ENCODE measurements around the gene ZBTB48. TPM values are rescaled to one million over a fixed set of nuclear protein-coding genes. Genes with fewer than 3 reads are reported as not detected.
"Not testable (repeated sequence)": the region's sequence is repeated elsewhere in the genome, so short reads cannot be mapped to it uniquely, and the experiment has no call there.

The ZBTB48 gene
- total RNA-seq: 15.1 TPM

GRCh38 chr1:6579374-6580118, at the start of gene ZBTB48:
ZBTB48 (plus strand) TSS chr1:6579994; CDS start chr1:6580610, 616 bp downstream.
- peak; percentile 99 for DNase-seq

- no peak for DNase-seq
Measured at GRCh38 chr1:6530504-6531160, 49.2 kb upstream of the ZBTB48 start.

- no peak for DNase-seq
Measured at GRCh38 chr1:6531996-6532395, 47.8 kb upstream of the ZBTB48 start.

GRCh38 chr1:6534248-6534822, 45.5 kb upstream of the ZBTB48 start:
- DNase-seq: no peak

GRCh38 chr1:6535214-6535613, 44.6 kb upstream of the ZBTB48 start:
- DNase-seq: no peak

GRCh38 chr1:6536291-6536690, 43.5 kb upstream of the ZBTB48 start:
- DNase-seq: no peak

GRCh38 chr1:6538956-6539355, 40.8 kb upstream of the ZBTB48 start:
- DNase-seq: no peak

- DNase-seq: no peak
Measured at GRCh38 chr1:6544831-6545230, 35.0 kb upstream of the ZBTB48 start.

GRCh38 chr1:6545276-6546112, 34.3 kb upstream of the ZBTB48 start:
- DNase-seq: no peak

- DNase-seq: no peak
Measured at GRCh38 chr1:6546326-6546725, 33.5 kb upstream of the ZBTB48 start.

GRCh38 chr1:6547301-6547700, 32.5 kb upstream of the ZBTB48 start:
- DNase-seq: no peak

GRCh38 chr1:6554031-6554906, 25.5 kb upstream of the ZBTB48 start, which contains the start of gene NOL9:
NOL9 (minus strand) TSS chr1:6554513; CDS start chr1:6554502, 11 bp downstream.
- DNase-seq: peak; percentile 86

GRCh38 chr1:6554907-6555778, 24.7 kb upstream of the ZBTB48 start, which contains the start of gene TAS1R1:
TAS1R1 (plus strand) TSS chr1:6555307; CDS start chr1:6555374, 67 bp downstream.
- DNase-seq: no peak

GRCh38 chr1:6557597-6557996, 22.2 kb upstream of the ZBTB48 start:
- DNase-seq: no peak

GRCh38 chr1:6559161-6559560, 20.6 kb upstream of the ZBTB48 start:
- not testable (repeated sequence) for DNase-seq

- no peak for DNase-seq
Measured at GRCh38 chr1:6560267-6560666, 19.5 kb upstream of the ZBTB48 start.

GRCh38 chr1:6569033-6569432, 10.8 kb upstream of the ZBTB48 start:
- no peak for DNase-seq

- no peak for DNase-seq
Measured at GRCh38 chr1:6570100-6570499, 9.7 kb upstream of the ZBTB48 start.

GRCh38 chr1:6570987-6571386, 8.8 kb upstream of the ZBTB48 start:
- no peak for DNase-seq

- no peak for DNase-seq
Measured at GRCh38 chr1:6572653-6573383, 7.0 kb upstream of the ZBTB48 start.

Measured in occipital lobe (tissue), 2 donors.